K562 (cell line): ENCODE measurements around the gene DNAAF3. TPM values are rescaled to one million over a fixed set of nuclear protein-coding genes. Genes with fewer than 3 reads are reported as not detected.
A peak's percentile ranks its signal among the peaks of the same experiment; 100 is the strongest.

Experiments
- ARID1B ChIP-seq: fragments of 450-650 bp; IDR thresholded peaks from 2 replicates; pipeline ENCODE4 v1.6.1; 2016; ENCODE audit warnings: antibody characterized with exemption, mild to moderate bottlenecking, inconsistent platforms
- CREB3 ChIP-seq: fragments of 450-650 bp; conservative IDR thresholded peaks from 2 replicates; pipeline ENCODE4 v1.6.1; 2016; ENCODE audit warnings: missing genetic modification characterization, low read depth, mild to moderate bottlenecking, missing compliant biosample characterization, moderate library complexity
- CREM ChIP-seq: IDR thresholded peaks from 2 replicates; pipeline ENCODE4 v1.6.1; 2014; ENCODE audit warnings: antibody characterized with exemption, low read depth
- CTBP1 ChIP-seq: fragments of 450-650 bp; IDR thresholded peaks from 2 replicates; pipeline ENCODE4 v1.6.1; 2016; ENCODE audit warnings: borderline replicate concordance
- DPF2 ChIP-seq: fragments of 450-650 bp; IDR thresholded peaks from 2 replicates; pipeline ENCODE4 v1.6.1; 2016
- EGR1 ChIP-seq: fragments of 450-650 bp; conservative IDR thresholded peaks from 2 replicates; pipeline ENCODE4 v1.6.1; 2017; ENCODE audit warnings: mild to moderate bottlenecking
- GMEB1 ChIP-seq: fragments of 250-450 bp; sonication (Bioruptor Pico); IDR thresholded peaks from 2 replicates; pipeline ENCODE4 v1.4.0; 2020; ENCODE audit warnings: mild to moderate bottlenecking
- HDAC3 ChIP-seq: fragments of 450-650 bp; IDR thresholded peaks from 2 replicates; pipeline ENCODE4 v1.6.1; 2018; ENCODE audit warnings: borderline replicate concordance, mild to moderate bottlenecking, moderate library complexity; ENCODE audit not compliant: partially characterized antibody
- HNRNPLL ChIP-seq: fragments of 200-400 bp; formaldehyde crosslinking; IDR thresholded peaks from 2 replicates; pipeline ENCODE4 v1.6.1; 2017; ENCODE audit warnings: low read length, low read depth, mild to moderate bottlenecking; ENCODE audit not compliant: poor library complexity, severe bottlenecking
- MIER1 ChIP-seq: fragments of 450-650 bp; IDR thresholded peaks from 2 replicates; pipeline ENCODE4 v1.6.1; 2016; ENCODE audit warnings: antibody characterized with exemption, mild to moderate bottlenecking, low read depth
- MTA3 ChIP-seq: fragments of 450-650 bp; formaldehyde crosslinking; IDR thresholded peaks from 2 replicates; pipeline ENCODE4 v1.6.1; 2017; ENCODE audit warnings: mild to moderate bottlenecking, borderline replicate concordance
- OTX1 ChIP-seq: fragments of 450-650 bp; formaldehyde crosslinking; IDR thresholded peaks from 2 replicates; pipeline ENCODE4 v1.4.0; 2022; ENCODE audit warnings: mild to moderate bottlenecking
- POLR2A ChIP-seq: fragments of 450-650 bp; conservative IDR thresholded peaks from 2 replicates; pipeline ENCODE4 v1.6.1; 2016
- TAF9B ChIP-seq: fragments of 450-650 bp; IDR thresholded peaks from 2 replicates; pipeline ENCODE4 v1.6.1; 2018; ENCODE audit warnings: mild to moderate bottlenecking; ENCODE audit not compliant: partially characterized antibody
- TBP ChIP-seq: optimal IDR thresholded peaks from 2 replicates; pipeline ENCODE3; 2011; ENCODE audit warnings: low read depth, low read length, improper control_type of control experiment
- TFAP4 ChIP-seq: sonication (generic); formaldehyde crosslinking; IDR thresholded peaks from 2 replicates; pipeline ENCODE4 v1.8.0; 2022; ENCODE audit warnings: missing genetic modification reagents, mild to moderate bottlenecking, moderate library complexity, borderline replicate concordance
- TRIM24 ChIP-seq, 2 experiments: fragments of 450-650 bp; IDR thresholded peaks; 2 replicates each; pipeline ENCODE4 v1.6.1; 2016
- TRIM28 ChIP-seq: fragments of 450-650 bp; IDR thresholded peaks from 2 replicates; pipeline ENCODE4 v1.6.1; 2017
- YY1 ChIP-seq, 3 experiments: IDR thresholded peaks; 2 replicates each; pipeline ENCODE4 v1.6.1; 2011; ENCODE audit warnings: low read length in 2 of 3, mild to moderate bottlenecking in 2 of 3, moderate library complexity in 2 of 3, borderline replicate concordance in 1 of 3, control low read depth in 1 of 3, low read depth in 1 of 3; ENCODE audit not compliant: insufficient read depth in 3 of 3, insufficient replicate concordance in 2 of 3, control insufficient read depth in 1 of 3, insufficient read length in 1 of 3; ENCODE audit errors: extremely low read depth in 1 of 3
- ZBTB26 ChIP-seq: fragments of 450-650 bp; formaldehyde crosslinking; IDR thresholded peaks from 2 replicates; pipeline ENCODE4 v1.4.0; 2022; ENCODE audit warnings: missing genetic modification characterization
- ZFX ChIP-seq: sonication (generic); formaldehyde crosslinking; IDR thresholded peaks from 2 replicates; pipeline ENCODE4 v1.8.0; 2022; ENCODE audit warnings: mild to moderate bottlenecking, missing genetic modification reagents, moderate library complexity
- ZKSCAN1 ChIP-seq: fragments of 150-350 bp; IDR thresholded peaks from 2 replicates; pipeline ENCODE4 v1.6.1; 2016; ENCODE audit warnings: low read depth, low read length
- ZNF143 ChIP-seq: sonication (generic); formaldehyde crosslinking; IDR thresholded peaks from 2 replicates; pipeline ENCODE4 v1.9.0; 2022; ENCODE audit warnings: mild to moderate bottlenecking, missing genetic modification reagents
- ZNF165 ChIP-seq: fragments of 250-450 bp; sonication (Bioruptor Pico); IDR thresholded peaks from 2 replicates; pipeline ENCODE4 v1.4.0; 2020; ENCODE audit warnings: borderline replicate concordance
- polyA plus RNA-seq, 8 experiments: library from polyadenylated mRNA; depleted of rRNA in 4 of 8; stranded (reverse) in 5 of 8; unstranded in 3 of 8; fragments of >200 nt; fragmentation: Nextera tagmentation in 2 of 8; fragmentation: Illumina TruSeq in 1 of 8; extraction: Ambion mirVana in 2 of 8; extraction: Trizol in 1 of 8; gene quantifications; 2 replicates each; pipeline versions ENCODE4 v1.2.1 to v1.2.3, GENCODE V29; 2011 to 2014; ENCODE audit warnings: inconsistent platforms in 1 of 8, missing spikeins in 1 of 8
- total RNA-seq, 7 experiments: library from RNA; depleted of rRNA in 6 of 7; stranded (reverse); fragments of >200 nt in 6 of 7; fragmentation: Illumina TruSeq in 2 of 7; extraction: Trizol in 2 of 7; gene quantifications; 2 replicates each; pipeline versions ENCODE4 v1.2.1 to v1.2.3, GENCODE V29; 2011 to 2021; ENCODE audit warnings: low replicate concordance in 1 of 7

Gene DNAAF3
- total and polyA plus RNA-seq, 9 of the 15 experiments (the other 6 are each of a cell fraction or from before 2014, with no cell fraction given), result 21.6 to 61.5 (median 43.0) TPM

GRCh38 chr19:55175117-55175867 lies 8.9 kb upstream of the DNAAF3 start (continued):
- TF ChIP-seq TAF9B, result no peak
- no peak for TF ChIP-seq ZNF165 (CRISPR knock-in tag)
- TF ChIP-seq YY1 (IDR thresholded peaks at IDR 0.05; ENCODE audit: borderline replicate concordance in 1 of 3, control insufficient read depth in 1 of 3, extremely low read depth in 1 of 3, insufficient read depth in 3 of 3, insufficient read length in 1 of 3, insufficient replicate concordance in 2 of 3, low read depth in 1 of 3, low read length in 2 of 3), result peak in 2 of 3 experiments; percentile 73 to 81
- TF ChIP-seq TRIM24 (IDR thresholded peaks at IDR 0.05), result 0 out of 4 replicates have a peak, but pooled peaks of 1 of the 2 experiments have one; percentile 15
- 0 out of 2 replicates have a peak, but pooled peaks have one; percentile 56 for TF ChIP-seq OTX1 (CRISPR knock-in tag)
- no peak for TF ChIP-seq HDAC3
- peak; percentile 53; the same call in 1 of the 2 replicates for TF ChIP-seq ZNF143
- TF ChIP-seq MTA3, result peak; percentile 51; the same call in 1 of the 2 replicates
- TF ChIP-seq CREM, result peak; percentile 60; the same call in 1 of the 2 replicates
- peak; percentile 78 for TF ChIP-seq ZFX (CRISPR knock-in tag)
- TF ChIP-seq ZBTB26, result 0 out of 2 replicates have a peak, but pooled peaks have one; percentile 37
- TF ChIP-seq ARID1B, result peak; percentile 30; the same call in 1 of the 2 replicates
- TF ChIP-seq CREB3 (tag), result 0 out of 2 replicates have a peak, but pooled peaks have one; percentile 26
- TF ChIP-seq DPF2, result peak; percentile 60
- peak; percentile 86 for TF ChIP-seq POLR2A
- 0 out of 2 replicates have a peak, but pooled peaks have one; percentile 27 for TF ChIP-seq MIER1
- no peak for TF ChIP-seq CTBP1
- TF ChIP-seq ZKSCAN1, result 0 out of 2 replicates have a peak, but pooled peaks have one; percentile 8
- TF ChIP-seq GMEB1 (CRISPR knock-in tag), result no peak
- peak; percentile 59 for TF ChIP-seq TBP
- TF ChIP-seq EGR1, result 0 out of 2 replicates have a peak, but pooled peaks have one; percentile 2
- peak; percentile 44; the same call in 1 of the 2 replicates for TF ChIP-seq TFAP4 (CRISPR knock-in tag)
- peak; percentile 58; the same call in 1 of the 2 replicates for TF ChIP-seq TRIM28
- TF ChIP-seq HNRNPLL, result peak; percentile 24
